Epithelial cell of esophagus (primary cell): ENCODE data around the gene HOXA5.

ENCODE experiments used
- DNase-seq: peaks from one replicate; pipeline ENCODE4 v3.0.0; 2010; ENCODE audit warnings: low read depth
- H3K4me3 ChIP-seq: 2 replicates; pipeline ENCODE4 v1.5.1; 2011; ENCODE audit warnings: mild to moderate bottlenecking, low read length, control low read depth
- TF ChIP-seq, protein P1 (sequence below): IDR thresholded peaks from 2 replicates; pipeline ENCODE4 v1.5.1; 2011; ENCODE audit warnings: low read depth, mild to moderate bottlenecking, low read length, control low read depth, inconsistent platforms; ENCODE audit not compliant: insufficient read depth; ENCODE audit errors: missing control alignments

Gene HOXA5

GRCh38 chr7:27160145-27160545 is 16.7 kb upstream of the HOXA5 start:
- H3K4me3 ChIP-seq, result no peak overlapping the region
- TF ChIP-seq, protein P1, sequence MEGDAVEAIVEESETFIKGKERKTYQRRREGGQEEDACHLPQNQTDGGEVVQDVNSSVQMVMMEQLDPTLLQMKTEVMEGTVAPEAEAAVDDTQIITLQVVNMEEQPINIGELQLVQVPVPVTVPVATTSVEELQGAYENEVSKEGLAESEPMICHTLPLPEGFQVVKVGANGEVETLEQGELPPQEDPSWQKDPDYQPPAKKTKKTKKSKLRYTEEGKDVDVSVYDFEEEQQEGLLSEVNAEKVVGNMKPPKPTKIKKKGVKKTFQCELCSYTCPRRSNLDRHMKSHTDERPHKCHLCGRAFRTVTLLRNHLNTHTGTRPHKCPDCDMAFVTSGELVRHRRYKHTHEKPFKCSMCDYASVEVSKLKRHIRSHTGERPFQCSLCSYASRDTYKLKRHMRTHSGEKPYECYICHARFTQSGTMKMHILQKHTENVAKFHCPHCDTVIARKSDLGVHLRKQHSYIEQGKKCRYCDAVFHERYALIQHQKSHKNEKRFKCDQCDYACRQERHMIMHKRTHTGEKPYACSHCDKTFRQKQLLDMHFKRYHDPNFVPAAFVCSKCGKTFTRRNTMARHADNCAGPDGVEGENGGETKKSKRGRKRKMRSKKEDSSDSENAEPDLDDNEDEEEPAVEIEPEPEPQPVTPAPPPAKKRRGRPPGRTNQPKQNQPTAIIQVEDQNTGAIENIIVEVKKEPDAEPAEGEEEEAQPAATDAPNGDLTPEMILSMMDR, result no peak
- no peak for DNase-seq

- TF ChIP-seq, protein P1, result no peak
- DNase-seq, result no peak
- H3K4me3 ChIP-seq, result no peak overlapping the region
These were observed 16.0 kb upstream of the HOXA5 start for GRCh38 chr7:27159266-27160144.

DNA sequence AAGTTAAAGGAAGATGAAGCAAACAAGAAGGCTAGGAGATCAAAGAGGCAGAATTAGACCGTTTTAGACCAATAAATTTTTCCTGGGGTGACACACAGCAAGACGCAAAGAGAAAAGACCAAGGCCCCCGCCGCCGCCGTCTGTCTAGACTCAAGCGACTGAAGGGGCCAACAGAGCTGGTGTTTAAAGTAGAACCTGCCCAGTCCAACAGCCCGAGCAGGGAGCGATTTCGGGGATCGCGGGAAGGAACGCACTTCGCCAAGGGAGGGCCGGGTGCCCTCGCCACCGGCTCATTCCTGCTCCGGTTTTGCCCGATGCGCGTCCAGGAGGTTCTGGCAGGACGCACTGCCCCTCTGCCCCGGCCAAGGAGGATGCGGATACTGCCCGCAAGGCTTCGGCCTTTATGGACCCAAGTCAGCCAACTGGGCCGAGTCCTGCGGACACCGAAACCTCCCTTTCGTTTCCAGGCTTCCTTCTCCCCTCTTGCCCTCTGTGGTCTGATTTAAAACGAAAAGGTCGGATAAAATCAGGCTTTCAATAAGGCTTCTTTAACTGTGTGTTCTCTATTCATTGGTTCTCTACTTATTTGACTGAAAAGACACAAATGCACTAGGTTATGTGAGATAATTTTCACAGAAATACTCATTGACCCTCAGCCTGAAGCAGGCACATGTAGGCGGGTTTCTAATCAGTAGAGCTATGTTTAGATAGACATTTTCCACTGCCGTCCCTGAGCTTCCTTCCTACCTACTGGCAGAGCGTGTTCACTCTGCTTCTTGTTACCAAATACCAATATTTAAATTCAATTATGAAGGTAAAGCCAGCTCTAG is 15.2 kb upstream of the HOXA5 start:
- DNase-seq, result no peak
- H3K4me3 ChIP-seq, result no peak overlapping the region
- TF ChIP-seq, protein P1, result no peak

- no peak for DNase-seq
- no peak overlapping the region for H3K4me3 ChIP-seq
- TF ChIP-seq, protein P1, result no peak
These were observed 14.4 kb upstream of the HOXA5 start for GRCh38 chr7:27157702-27158431.

GRCh38 chr7:27156916-27157701 is 13.6 kb upstream of the HOXA5 start:
- no peak for DNase-seq
- TF ChIP-seq, protein P1, result no peak
- no peak overlapping the region for H3K4me3 ChIP-seq

DNA sequence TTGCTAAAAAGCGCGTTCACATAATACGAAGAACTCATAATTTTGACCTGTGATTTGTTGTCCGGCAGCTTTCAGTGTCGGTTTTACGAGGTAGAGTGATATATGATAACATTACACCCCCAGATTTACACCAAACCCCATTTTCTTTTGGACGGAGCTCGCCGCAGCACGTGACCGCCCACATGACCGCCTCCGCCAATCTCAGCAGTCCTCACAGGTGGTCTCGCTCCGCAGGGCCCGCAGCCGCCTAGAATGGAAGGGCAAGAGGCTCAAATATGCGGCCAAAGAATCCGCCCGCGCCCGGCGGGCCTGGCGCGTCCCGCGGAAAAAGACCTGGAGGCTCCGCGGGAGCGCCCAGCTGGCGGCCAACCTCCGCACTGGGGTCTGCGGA is 13.0 kb upstream of the HOXA5 start, which contains the start of gene HOXA7:
TSS of gene HOXA7 (minus strand) at position 168 of the 391 bp plus-strand sequence. CDS start at position 38, 130 bp downstream.
- peak within 1 kb of the TSS; percentile 3 for H3K4me3 ChIP-seq
- no peak for DNase-seq
- TF ChIP-seq, protein P1, result no peak
